Heart left ventricle (tissue), 13 donors: ENCODE data around the gene BCL2L13.

Source experiments
- POLR2A ChIP-seq, 2 donors: fragments of 450-650 bp; IDR thresholded peaks; one replicate each; pipeline ENCODE4 v1.6.1; 2017; ENCODE audit warnings: antibody characterized with exemption in 2 of 2, mild to moderate bottlenecking in 2 of 2, moderate library complexity in 2 of 2
- TF ChIP-seq, protein P1 (sequence below), 12 donors: fragments of 200-600 bp; sonication (generic) in 4 of 12; IDR thresholded peaks; one replicate each; pipeline versions ENCODE4 v1.5.0 to v1.8.0; 2018 to 2022; ENCODE audit warnings: antibody characterized with exemption in 12 of 12, mild to moderate bottlenecking in 5 of 12
- donor health status: ischemic (EF 13 %, LVEDD 7.1; RV severe dilation, severe dysfunction).
- donor health status: DM: no; HTN: yes; CAD: no.
- donor health status: DM: no; HTN: no; CAD: no.
- donor health status: ischemic (EF 25% LVEDD 6.9; RV normal size, moderate dysfunction).
- donor health status: ischemic (EF 25% LVEDD 5.7; RV mildly dilated, moderate dysfunction).
- donor health status: ischemic (EF 35%, LVEDD 5.7; RV mildly dilated, moderate dysfunction).
- donor health status: nonischemic (EF 11% LVEDD 7.7; RV severe dilation, severe dysfunction).
- donor health status: DM: yes; HTN: yes; CAD: no.
- donor health status: PGD.
- donor health status: ischemic (EF 29% LVEDD 5.4; RV normal size, mild dysfunction).
- donor health status: nonischemic (EF 23%, LVEDD 6.1; RV moderate dilation, normal function).

DNA sequence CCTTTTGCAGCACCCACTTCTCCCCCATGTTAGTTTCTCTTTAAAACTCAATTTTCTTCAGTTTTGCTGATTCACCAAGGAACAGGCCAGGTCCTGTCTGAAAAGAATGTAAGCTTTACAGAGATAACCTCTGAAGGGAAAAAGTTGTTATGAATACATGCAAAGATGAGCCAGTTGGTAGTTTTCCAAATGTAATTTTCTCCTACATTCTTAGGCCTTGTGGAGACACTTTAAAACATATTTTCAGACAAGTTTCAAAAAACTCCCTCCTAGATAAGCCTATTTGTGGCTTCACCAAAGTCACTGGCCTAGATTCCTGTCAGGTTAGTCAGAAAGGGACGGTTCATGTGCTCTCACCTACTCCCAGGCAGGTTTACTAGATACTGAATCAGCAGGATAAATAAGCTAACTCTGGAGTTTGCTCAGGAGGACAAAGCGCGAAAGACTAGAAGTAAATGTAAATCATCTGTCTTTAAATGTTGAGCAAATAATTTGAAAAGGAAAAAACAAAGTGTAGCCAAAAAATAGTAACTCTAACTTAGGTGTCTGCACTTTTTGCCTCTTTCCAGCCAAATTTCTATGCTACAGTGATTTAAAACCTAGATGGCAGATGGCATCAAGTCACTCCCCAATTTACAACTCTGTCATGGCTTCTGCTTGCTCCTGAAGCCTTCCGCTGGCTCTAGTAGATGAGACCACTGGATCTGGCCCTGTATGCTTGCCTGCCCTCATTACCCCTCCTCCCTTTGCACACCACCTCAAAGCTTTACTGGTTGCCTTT, 5.2 kb upstream of the BCL2L13 start:
- no peak for TF ChIP-seq POLR2A (IDR thresholded peaks at IDR 0.05)
- TF ChIP-seq, protein P1, sequence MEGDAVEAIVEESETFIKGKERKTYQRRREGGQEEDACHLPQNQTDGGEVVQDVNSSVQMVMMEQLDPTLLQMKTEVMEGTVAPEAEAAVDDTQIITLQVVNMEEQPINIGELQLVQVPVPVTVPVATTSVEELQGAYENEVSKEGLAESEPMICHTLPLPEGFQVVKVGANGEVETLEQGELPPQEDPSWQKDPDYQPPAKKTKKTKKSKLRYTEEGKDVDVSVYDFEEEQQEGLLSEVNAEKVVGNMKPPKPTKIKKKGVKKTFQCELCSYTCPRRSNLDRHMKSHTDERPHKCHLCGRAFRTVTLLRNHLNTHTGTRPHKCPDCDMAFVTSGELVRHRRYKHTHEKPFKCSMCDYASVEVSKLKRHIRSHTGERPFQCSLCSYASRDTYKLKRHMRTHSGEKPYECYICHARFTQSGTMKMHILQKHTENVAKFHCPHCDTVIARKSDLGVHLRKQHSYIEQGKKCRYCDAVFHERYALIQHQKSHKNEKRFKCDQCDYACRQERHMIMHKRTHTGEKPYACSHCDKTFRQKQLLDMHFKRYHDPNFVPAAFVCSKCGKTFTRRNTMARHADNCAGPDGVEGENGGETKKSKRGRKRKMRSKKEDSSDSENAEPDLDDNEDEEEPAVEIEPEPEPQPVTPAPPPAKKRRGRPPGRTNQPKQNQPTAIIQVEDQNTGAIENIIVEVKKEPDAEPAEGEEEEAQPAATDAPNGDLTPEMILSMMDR (IDR thresholded peaks at IDR 0.05) = no peak
